HepG2 (cell line): ENCODE data around the gene RAB3C. TPM values are rescaled to one million over a fixed set of nuclear protein-coding genes. Genes with fewer than 3 reads are reported as not detected.

Experiments used
- ATAC-seq: fragments of 200-7000 bp; cut with Tn5 transposase; 3 replicates; pipeline ENCODE4 v1.9.1; 2020; ENCODE audit warnings: mild to moderate bottlenecking, moderate library complexity
- BruUV-seq: library from RNA; stranded (reverse); fragments of 400-500 nt; replicated peaks from 2 replicates; lab custom pipeline; 2021; lab: Mats Ljungman, UMichigan
- CTCF ChIA-PET: fragments of 300-600 bp; formaldehyde crosslinking; extraction: SDS; loops from one replicate; lab custom pipeline; 2021; ENCODE audit warnings: low total read pairs, inconsistent platforms, low intra/inter-chr PET ratio; lab: Yijun Ruan, JAX
- POLR2A ChIA-PET: fragments of 350-600 bp; sonication (Branson Sonifier 250); formaldehyde crosslinking; loops from one replicate; lab custom pipeline; 2020; ENCODE audit warnings: antibody characterized with exemption, inconsistent platforms; lab: Yijun Ruan, JAX
- DNase-seq: peaks from one replicate; pipeline ENCODE4 v3.0.0-alpha.2; 2015; ENCODE audit warnings: low spot score
- FAIRE-seq: peaks from 3 replicates; lab custom pipeline; 2011; peaks lifted over from hg19 to GRCh38; lab: Jason Lieb, UNC
- H2AFZ ChIP-seq: one replicate; pipeline ENCODE4 v1.6.1; 2011; ENCODE audit warnings: low read length, inconsistent platforms
- H3K27ac ChIP-seq: fragments of 300-600 bp; 3 replicates; pipeline ENCODE4 v1.8.0; 2011; ENCODE audit warnings: mixed run types, mild to moderate bottlenecking, mixed read lengths, low read length, inconsistent platforms; ENCODE audit not compliant: insufficient read depth; ENCODE audit errors: extremely low read length
- H3K27me3 ChIP-seq, 2 experiments: fragments of 200-600 bp in 1 of 2; 2 replicates in 1 of 2; 3 replicates in 1 of 2; pipeline versions ENCODE4 v1.6.0 to v1.8.0; 2011; ENCODE audit warnings: low read length in 2 of 2, mild to moderate bottlenecking in 2 of 2, moderate library complexity in 2 of 2, inconsistent platforms in 1 of 2; ENCODE audit not compliant: insufficient read depth in 2 of 2, control insufficient read depth in 1 of 2
- H3K36me3 ChIP-seq, 2 experiments: fragments of 200-600 bp in 1 of 2; replicated peaks in 1 of 2; 2 replicates in 1 of 2; 3 replicates in 1 of 2; pipeline versions ENCODE4 v1.5.1 to v1.8.0; 2011; ENCODE audit warnings: low read length in 2 of 2, inconsistent platforms in 1 of 2; ENCODE audit not compliant: insufficient read depth in 2 of 2, control insufficient read depth in 1 of 2
- H3K4me1 ChIP-seq: 2 replicates; pipeline ENCODE4 v1.5.1; 2012; ENCODE audit warnings: low read length, inconsistent platforms; ENCODE audit not compliant: insufficient read depth
- H3K4me2 ChIP-seq: 2 replicates; pipeline ENCODE4 v1.6.0; 2011; ENCODE audit warnings: low read depth, low read length, inconsistent platforms
- H3K4me3 ChIP-seq, 3 experiments: fragments of 200-600 bp in 1 of 3; sonication (generic), shearing (Covaris generic) in 1 of 3; replicated peaks in 1 of 3; 2 replicates each; pipeline ENCODE4 v1.5.1; 2011 to 2016; ENCODE audit warnings: low read length in 3 of 3, inconsistent platforms in 2 of 3, low read depth in 2 of 3, mild to moderate bottlenecking in 2 of 3, control low read depth in 1 of 3, mixed read lengths in 1 of 3; ENCODE audit not compliant: insufficient read depth in 1 of 3
- H3K79me2 ChIP-seq: one replicate; pipeline ENCODE4 v1.6.1; 2011; ENCODE audit warnings: low read length, inconsistent platforms; ENCODE audit not compliant: insufficient read depth
- H3K9ac ChIP-seq: 2 replicates; pipeline ENCODE4 v1.6.0; 2011; ENCODE audit warnings: mild to moderate bottlenecking, low read depth, low read length, inconsistent platforms; ENCODE audit not compliant: insufficient read depth
- H3K9me3 ChIP-seq: 2 replicates; pipeline ENCODE4 v1.5.1; 2012; ENCODE audit warnings: mild to moderate bottlenecking, low read length
- H4K20me1 ChIP-seq: 2 replicates; pipeline ENCODE4 v1.6.0; 2011; ENCODE audit warnings: inconsistent platforms, mild to moderate bottlenecking, low read length, moderate library complexity; ENCODE audit not compliant: insufficient read depth
- FOXJ3 ChIP-seq: sonication (generic); formaldehyde crosslinking; IDR thresholded peaks from 2 replicates; pipeline ENCODE4 v1.4.0; 2020; ENCODE audit warnings: missing genetic modification reagents, mild to moderate bottlenecking, borderline replicate concordance
- KLF12 ChIP-seq: sonication (generic); formaldehyde crosslinking; IDR thresholded peaks from 2 replicates; pipeline ENCODE4 v1.4.0; 2020; ENCODE audit warnings: missing genetic modification reagents, borderline replicate concordance
- KMT2B ChIP-seq: IDR thresholded peaks from 2 replicates; pipeline ENCODE4 v1.6.1; 2016; ENCODE audit warnings: missing genetic modification reagents, missing compliant biosample characterization
- MEF2D ChIP-seq: sonication (generic); formaldehyde crosslinking; IDR thresholded peaks from 2 replicates; pipeline ENCODE4 v1.5.1; 2020; ENCODE audit warnings: mild to moderate bottlenecking, missing genetic modification reagents
- MXI1 ChIP-seq: IDR thresholded peaks from 3 replicates; pipeline ENCODE4 v1.6.1; 2012; ENCODE audit warnings: low read depth, low read length, inconsistent platforms, borderline replicate concordance
- REPIN1 ChIP-seq: sonication (generic); formaldehyde crosslinking; IDR thresholded peaks from 2 replicates; pipeline ENCODE4 v1.8.0; 2022; ENCODE audit warnings: missing genetic modification reagents, low read depth, mild to moderate bottlenecking, borderline replicate concordance
- SMAD9 ChIP-seq: sonication (generic); formaldehyde crosslinking; IDR thresholded peaks from 2 replicates; pipeline ENCODE4 v1.5.1; 2020; ENCODE audit warnings: mild to moderate bottlenecking, missing genetic modification reagents
- ZBTB42 ChIP-seq: sonication (generic); formaldehyde crosslinking; IDR thresholded peaks from 2 replicates; pipeline ENCODE4 v1.5.0; 2020; ENCODE audit warnings: mild to moderate bottlenecking, missing genetic modification reagents
- ZFP62 ChIP-seq: sonication (generic); formaldehyde crosslinking; IDR thresholded peaks from 2 replicates; pipeline ENCODE4 v1.4.0; 2020; ENCODE audit warnings: missing genetic modification reagents
- ZNF232 ChIP-seq: sonication (generic); formaldehyde crosslinking; IDR thresholded peaks from 2 replicates; pipeline ENCODE4 v1.4.0; 2020; ENCODE audit warnings: missing genetic modification reagents, borderline replicate concordance
- ZNF614 ChIP-seq: IDR thresholded peaks from 2 replicates; pipeline ENCODE4 v1.6.1; 2018; ENCODE audit warnings: missing biosample characterization, missing genetic modification reagents, inconsistent platforms, borderline replicate concordance
- ZNF746 ChIP-seq: sonication (generic); formaldehyde crosslinking; IDR thresholded peaks from 2 replicates; pipeline ENCODE4 v1.8.0; 2022; ENCODE audit warnings: mild to moderate bottlenecking, missing genetic modification reagents
- ZNF850 ChIP-seq: sonication (generic); formaldehyde crosslinking; conservative IDR thresholded peaks from 2 replicates; pipeline ENCODE4 v1.9.0; 2021; ENCODE audit warnings: mild to moderate bottlenecking, missing genetic modification reagents
- ZNF878 ChIP-seq: sonication (generic); formaldehyde crosslinking; IDR thresholded peaks from 2 replicates; pipeline ENCODE4 v1.8.1; 2023; ENCODE audit warnings: mild to moderate bottlenecking, missing genetic modification reagents, moderate library complexity
- whole genome bisulfite sequencing: methylation state at CpG from one replicate; pipeline ENCODE4 v1.1.6; 2017; ENCODE audit warnings: low lambda C conversion rate; 5-methylcytosine and 5-hydroxymethylcytosine counted together
- in situ Hi-C: cut with HindIII; loops from 2 replicates; pipeline ENCODE4 v1.10.0; 2017; ENCODE audit warnings: low pct_unique_long_range_greater_than_20kb; ENCODE audit not compliant: extremely low pct_ligation_motif_present
- intact Hi-C: fragments of 100-400 bp; cut with micrococcal nuclease; formaldehyde crosslinking; loops from one replicate; pipeline ENCODE4 v1.10.0; 2022; ENCODE audit not compliant: unreplicated experiment
- polyA plus RNA-seq, 8 experiments: library from polyadenylated mRNA; depleted of rRNA in 3 of 8; stranded (reverse) in 7 of 8; unstranded in 1 of 8; fragments of >200 nt; fragmentation: Illumina TruSeq in 4 of 8; extraction: Trizol in 4 of 8; gene quantifications; 2 replicates each; pipeline versions ENCODE4 v1.2.1 to v1.2.3, GENCODE V29; 2011 to 2016; ENCODE audit warnings: low read depth in 4 of 8, missing spikeins in 1 of 8, mixed read lengths in 1 of 8; ENCODE audit not compliant: insufficient read depth in 1 of 8
- total RNA-seq, 5 experiments: library from RNA; depleted of rRNA; stranded (reverse); fragments of >200 nt; fragmentation: Illumina TruSeq; extraction: Trizol; gene quantifications; 2 replicates each; pipeline ENCODE4 v1.2.3, GENCODE V29; 2016; ENCODE audit warnings: low read depth in 1 of 5
- TF ChIP-seq, protein P1 (sequence below): IDR thresholded peaks from 2 replicates; pipeline ENCODE4 v1.4.0; 2020; ENCODE audit warnings: mild to moderate bottlenecking, missing genetic modification reagents
- TF ChIP-seq, protein P2 (sequence below): sonication (generic); formaldehyde crosslinking; IDR thresholded peaks from 2 replicates; pipeline ENCODE4 v1.8.0; 2022; ENCODE audit warnings: missing genetic modification reagents, mild to moderate bottlenecking, borderline replicate concordance

RAB3C gene
- total and polyA plus RNA-seq, 2 of the 13 experiments (the other 11 are each of a cell fraction or from before 2014, with no cell fraction given), result not detected

DNA sequence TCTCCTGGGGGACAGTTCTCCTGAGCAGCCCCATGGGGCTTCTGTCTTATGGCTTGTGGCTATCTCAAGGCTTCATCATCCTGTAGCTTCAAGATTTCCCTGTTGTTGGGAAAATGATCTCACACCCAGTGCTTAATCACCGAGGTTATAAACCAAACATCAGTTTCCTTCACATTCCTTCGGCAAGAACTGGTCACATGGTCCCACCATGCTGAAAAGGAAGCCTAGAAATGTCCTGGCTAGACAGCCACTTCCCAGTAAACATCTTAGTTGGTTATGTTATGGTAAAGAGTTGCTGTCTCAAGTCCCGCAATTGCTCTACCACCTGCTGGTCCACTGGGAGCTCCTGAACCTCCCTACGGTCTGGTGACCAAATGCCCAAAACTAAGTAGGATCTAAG is 66.0 kb downstream of the RAB3C start:
- no peaks in the 10 kb centered on the region for H4K20me1 ChIP-seq
- no peaks in the 10 kb centered on the region for H3K79me2 ChIP-seq
- H3K4me3 ChIP-seq, result no peak overlapping the region
- H3K4me1 ChIP-seq, result no peaks in the 10 kb centered on the region
- no peak overlapping the region for H3K9ac ChIP-seq
- H3K9me3 ChIP-seq, result no peaks in the 10 kb centered on the region
- ChIA-PET POLR2A (no interaction called here), CTCF (no interaction called here)
- no peak overlapping the region for H3K27ac ChIP-seq
- 21% methylated on average over 3 of the region's 4 CpGs for WGBS
- H3K36me3 ChIP-seq, result no peaks in the 10 kb centered on the region
- TF ChIP-seq MXI1 (no peak), ZFP62 (CRISPR knock-in tag) (no peak), ZNF746 (CRISPR knock-in tag) (no peak), ZNF850 (CRISPR knock-in tag) (no peak), ZNF232 (CRISPR knock-in tag) (no peak), ZNF614 (CRISPR knock-in tag) (no peak), ZNF878 (CRISPR knock-in tag) (no peak)
- DNase-seq (no peak), ATAC-seq (no peak), FAIRE-seq (no peak)
- in situ Hi-C loops, result no loop called here
- no peak overlapping the region for H3K4me2 ChIP-seq
- no peaks in the 10 kb centered on the region; a peak in 1 of 5 replicates for H3K27me3 ChIP-seq
- no peak overlapping the region for H2AFZ ChIP-seq
- BruUV-seq, result no TSS peak
- intact Hi-C loops, result no loop called here

DNA sequence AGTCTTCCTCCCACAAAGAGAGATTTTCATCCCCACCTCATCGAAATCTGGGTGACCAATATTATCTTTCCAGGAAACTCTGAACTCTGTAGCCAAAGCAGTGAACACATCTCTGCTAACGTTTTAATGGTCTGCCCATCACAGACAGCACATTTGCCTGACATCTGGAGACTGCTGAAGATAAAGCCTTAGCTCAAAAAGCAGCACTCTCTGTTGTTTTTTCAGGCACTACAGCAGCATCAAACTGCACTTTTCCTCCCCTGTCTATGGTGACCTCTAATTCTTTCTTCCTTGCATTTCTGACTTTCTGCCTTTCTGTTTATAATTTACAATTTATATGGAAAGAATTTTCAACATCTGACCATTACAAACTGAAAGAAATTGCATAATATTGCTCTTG is 66.8 kb downstream of the RAB3C start:
- no peak overlapping the region for H2AFZ ChIP-seq
- ATAC-seq, result no peak
- no peak for FAIRE-seq
- TF ChIP-seq MEF2D (CRISPR knock-in tag) (no peak), REPIN1 (CRISPR knock-in tag) (no peak), KLF12 (no peak), ZBTB42 (CRISPR knock-in tag) (no peak), ZNF746 (CRISPR knock-in tag) (no peak), SMAD9 (CRISPR knock-in tag) (no peak), FOXJ3 (CRISPR knock-in tag) (no peak), KMT2B (CRISPR knock-in tag) (no peak)
- TF ChIP-seq, protein P1, sequence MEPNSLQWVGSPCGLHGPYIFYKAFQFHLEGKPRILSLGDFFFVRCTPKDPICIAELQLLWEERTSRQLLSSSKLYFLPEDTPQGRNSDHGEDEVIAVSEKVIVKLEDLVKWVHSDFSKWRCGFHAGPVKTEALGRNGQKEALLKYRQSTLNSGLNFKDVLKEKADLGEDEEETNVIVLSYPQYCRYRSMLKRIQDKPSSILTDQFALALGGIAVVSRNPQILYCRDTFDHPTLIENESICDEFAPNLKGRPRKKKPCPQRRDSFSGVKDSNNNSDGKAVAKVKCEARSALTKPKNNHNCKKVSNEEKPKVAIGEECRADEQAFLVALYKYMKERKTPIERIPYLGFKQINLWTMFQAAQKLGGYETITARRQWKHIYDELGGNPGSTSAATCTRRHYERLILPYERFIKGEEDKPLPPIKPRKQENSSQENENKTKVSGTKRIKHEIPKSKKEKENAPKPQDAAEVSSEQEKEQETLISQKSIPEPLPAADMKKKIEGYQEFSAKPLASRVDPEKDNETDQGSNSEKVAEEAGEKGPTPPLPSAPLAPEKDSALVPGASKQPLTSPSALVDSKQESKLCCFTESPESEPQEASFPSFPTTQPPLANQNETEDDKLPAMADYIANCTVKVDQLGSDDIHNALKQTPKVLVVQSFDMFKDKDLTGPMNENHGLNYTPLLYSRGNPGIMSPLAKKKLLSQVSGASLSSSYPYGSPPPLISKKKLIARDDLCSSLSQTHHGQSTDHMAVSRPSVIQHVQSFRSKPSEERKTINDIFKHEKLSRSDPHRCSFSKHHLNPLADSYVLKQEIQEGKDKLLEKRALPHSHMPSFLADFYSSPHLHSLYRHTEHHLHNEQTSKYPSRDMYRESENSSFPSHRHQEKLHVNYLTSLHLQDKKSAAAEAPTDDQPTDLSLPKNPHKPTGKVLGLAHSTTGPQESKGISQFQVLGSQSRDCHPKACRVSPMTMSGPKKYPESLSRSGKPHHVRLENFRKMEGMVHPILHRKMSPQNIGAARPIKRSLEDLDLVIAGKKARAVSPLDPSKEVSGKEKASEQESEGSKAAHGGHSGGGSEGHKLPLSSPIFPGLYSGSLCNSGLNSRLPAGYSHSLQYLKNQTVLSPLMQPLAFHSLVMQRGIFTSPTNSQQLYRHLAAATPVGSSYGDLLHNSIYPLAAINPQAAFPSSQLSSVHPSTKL, result no peak
- TF ChIP-seq, protein P2, sequence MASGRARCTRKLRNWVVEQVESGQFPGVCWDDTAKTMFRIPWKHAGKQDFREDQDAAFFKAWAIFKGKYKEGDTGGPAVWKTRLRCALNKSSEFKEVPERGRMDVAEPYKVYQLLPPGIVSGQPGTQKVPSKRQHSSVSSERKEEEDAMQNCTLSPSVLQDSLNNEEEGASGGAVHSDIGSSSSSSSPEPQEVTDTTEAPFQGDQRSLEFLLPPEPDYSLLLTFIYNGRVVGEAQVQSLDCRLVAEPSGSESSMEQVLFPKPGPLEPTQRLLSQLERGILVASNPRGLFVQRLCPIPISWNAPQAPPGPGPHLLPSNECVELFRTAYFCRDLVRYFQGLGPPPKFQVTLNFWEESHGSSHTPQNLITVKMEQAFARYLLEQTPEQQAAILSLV (CRISPR knock-in tag), result no peak

More for the DNA sequence above, 66.8 kb downstream of the RAB3C start:
- Histone ChIP-seq H3K4me2 (no peak overlapping the region), H4K20me1 (no peaks in the 10 kb centered on the region), H3K27me3 (no peaks in the 10 kb centered on the region; a peak in 1 of 5 replicates), H3K4me3 (no peak overlapping the region), H3K79me2 (no peaks in the 10 kb centered on the region), H3K27ac (no peak overlapping the region), H3K4me1 (no peaks in the 10 kb centered on the region), H3K9ac (no peak overlapping the region), H3K9me3 (no peaks in the 10 kb centered on the region), H3K36me3 (no peaks in the 10 kb centered on the region)
- no peak for DNase-seq
- ChIA-PET POLR2A (no interaction called here), CTCF (no interaction called here)
- in situ Hi-C loops, result no loop called here
- WGBS, result 0% methylated on average over 2 of the region's 2 CpGs
- no TSS peak for BruUV-seq
- intact Hi-C loops, result no loop called here
